Measurements from ENCODE around the gene VEZF1. TPM values are rescaled to one million over a fixed set of nuclear protein-coding genes. Genes with fewer than 3 reads are reported as not detected.

Gene VEZF1
- total and polyA plus RNA-seq, 4 donors: 18.0 to 78.9 (median 43.9) TPM

DNA sequence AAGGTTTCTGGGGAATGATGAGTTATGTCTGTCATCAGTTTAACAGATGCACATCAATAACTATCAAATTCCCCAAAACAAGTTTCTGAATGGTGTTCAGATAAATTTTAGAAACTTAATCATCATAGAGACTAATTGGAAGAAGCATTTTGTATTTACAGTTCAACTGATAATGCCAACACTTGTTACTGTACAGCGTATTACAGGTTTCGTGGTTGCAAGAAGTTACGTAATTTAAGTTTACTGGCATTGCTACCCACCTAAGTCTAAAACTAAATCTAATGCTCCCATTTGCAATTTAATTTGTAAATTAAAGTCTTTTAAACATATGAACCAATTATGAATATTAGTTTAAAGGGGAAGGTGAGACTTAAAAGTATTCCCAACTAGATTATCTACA is 16.0 kb upstream of the VEZF1 start:
- H3K36me3 ChIP-seq (ENCODE audit: control insufficient read depth in 4 of 4, insufficient read depth in 4 of 4, low read length in 4 of 4): peaks cover 6 to 52% (median 18%) of the 10 kb centered on the region in 4 donors
- DNase-seq (no peak), ATAC-seq (ENCODE audit: insufficient read depth, low FRiP score) (no peak)
- H3K9me3 ChIP-seq (ENCODE audit: control insufficient read depth in 4 of 4, insufficient read depth in 3 of 4, low read length in 3 of 4): no peaks in the 10 kb centered on the region
- no peak overlapping the region for H3K4me3 ChIP-seq
- H3K27me3 ChIP-seq (ENCODE audit: control insufficient read depth in 3 of 3, insufficient read depth in 3 of 3, low read length in 2 of 3): no peaks in the 10 kb centered on the region
- H3K4me1 ChIP-seq (ENCODE audit: control insufficient read depth in 5 of 5, insufficient read depth in 5 of 5, low read length in 5 of 5): peaks cover 2 to 37% (median 16%) of the 10 kb centered on the region in 5 donors
- no peak overlapping the region for H3K27ac ChIP-seq (ENCODE audit: low read depth in 1 of 2, low read length in 1 of 2)
- H3K9ac ChIP-seq (ENCODE audit: insufficient read depth in 1 of 2, low read length in 2 of 2): no peak overlapping the region
- TF ChIP-seq, protein P1, sequence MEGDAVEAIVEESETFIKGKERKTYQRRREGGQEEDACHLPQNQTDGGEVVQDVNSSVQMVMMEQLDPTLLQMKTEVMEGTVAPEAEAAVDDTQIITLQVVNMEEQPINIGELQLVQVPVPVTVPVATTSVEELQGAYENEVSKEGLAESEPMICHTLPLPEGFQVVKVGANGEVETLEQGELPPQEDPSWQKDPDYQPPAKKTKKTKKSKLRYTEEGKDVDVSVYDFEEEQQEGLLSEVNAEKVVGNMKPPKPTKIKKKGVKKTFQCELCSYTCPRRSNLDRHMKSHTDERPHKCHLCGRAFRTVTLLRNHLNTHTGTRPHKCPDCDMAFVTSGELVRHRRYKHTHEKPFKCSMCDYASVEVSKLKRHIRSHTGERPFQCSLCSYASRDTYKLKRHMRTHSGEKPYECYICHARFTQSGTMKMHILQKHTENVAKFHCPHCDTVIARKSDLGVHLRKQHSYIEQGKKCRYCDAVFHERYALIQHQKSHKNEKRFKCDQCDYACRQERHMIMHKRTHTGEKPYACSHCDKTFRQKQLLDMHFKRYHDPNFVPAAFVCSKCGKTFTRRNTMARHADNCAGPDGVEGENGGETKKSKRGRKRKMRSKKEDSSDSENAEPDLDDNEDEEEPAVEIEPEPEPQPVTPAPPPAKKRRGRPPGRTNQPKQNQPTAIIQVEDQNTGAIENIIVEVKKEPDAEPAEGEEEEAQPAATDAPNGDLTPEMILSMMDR (IDR thresholded peaks at IDR 0.05; ENCODE audit: control extremely low read depth, extremely low read depth): no peak
- 43 to 74% methylated on average over 3 of the region's 3 CpGs for WGBS, 2 donors

DNA sequence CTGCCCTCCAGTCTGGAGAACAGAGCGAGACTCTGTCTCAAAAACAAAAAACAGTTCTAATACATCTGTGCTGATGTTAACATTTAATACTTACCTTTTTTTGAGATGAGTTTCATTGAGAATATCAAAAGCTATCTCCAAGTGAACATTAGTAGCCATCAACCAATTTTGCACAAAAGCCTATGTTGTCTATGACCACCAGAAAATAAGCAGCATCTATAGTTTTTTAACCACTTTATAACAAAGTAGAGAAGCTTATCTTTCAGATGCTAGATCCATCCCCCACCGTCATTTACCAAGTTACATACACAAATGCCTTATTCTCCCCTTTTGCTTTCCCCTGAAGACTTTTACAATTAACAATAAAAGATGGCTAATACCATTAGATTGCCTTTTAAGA is 14.9 kb upstream of the VEZF1 start:
- H3K27me3 ChIP-seq (ENCODE audit: control insufficient read depth in 3 of 3, insufficient read depth in 3 of 3, low read length in 2 of 3): no peaks in the 10 kb centered on the region
- H3K9me3 ChIP-seq (ENCODE audit: control insufficient read depth in 4 of 4, insufficient read depth in 3 of 4, low read length in 3 of 4): no peaks in the 10 kb centered on the region
- TF ChIP-seq, protein P1 (IDR thresholded peaks at IDR 0.05; ENCODE audit: control extremely low read depth, extremely low read depth): no peak
- peaks cover 6 to 52% (median 18%) of the 10 kb centered on the region in 4 donors for H3K36me3 ChIP-seq (ENCODE audit: control insufficient read depth in 4 of 4, insufficient read depth in 4 of 4, low read length in 4 of 4)
- peaks cover 2 to 37% (median 16%) of the 10 kb centered on the region in 5 donors for H3K4me1 ChIP-seq (ENCODE audit: control insufficient read depth in 5 of 5, insufficient read depth in 5 of 5, low read length in 5 of 5)
- no peak for ATAC-seq (ENCODE audit: insufficient read depth, low FRiP score)
- DNase-seq: no peak
- H3K4me3 ChIP-seq: no peak overlapping the region
- H3K27ac ChIP-seq (ENCODE audit: low read depth in 1 of 2, low read length in 1 of 2): no peak overlapping the region
- no peak overlapping the region for H3K9ac ChIP-seq (ENCODE audit: insufficient read depth in 1 of 2, low read length in 2 of 2)
- WGBS, 2 donors: 89 to 94% methylated on average over 2 of the region's 2 CpGs

DNA sequence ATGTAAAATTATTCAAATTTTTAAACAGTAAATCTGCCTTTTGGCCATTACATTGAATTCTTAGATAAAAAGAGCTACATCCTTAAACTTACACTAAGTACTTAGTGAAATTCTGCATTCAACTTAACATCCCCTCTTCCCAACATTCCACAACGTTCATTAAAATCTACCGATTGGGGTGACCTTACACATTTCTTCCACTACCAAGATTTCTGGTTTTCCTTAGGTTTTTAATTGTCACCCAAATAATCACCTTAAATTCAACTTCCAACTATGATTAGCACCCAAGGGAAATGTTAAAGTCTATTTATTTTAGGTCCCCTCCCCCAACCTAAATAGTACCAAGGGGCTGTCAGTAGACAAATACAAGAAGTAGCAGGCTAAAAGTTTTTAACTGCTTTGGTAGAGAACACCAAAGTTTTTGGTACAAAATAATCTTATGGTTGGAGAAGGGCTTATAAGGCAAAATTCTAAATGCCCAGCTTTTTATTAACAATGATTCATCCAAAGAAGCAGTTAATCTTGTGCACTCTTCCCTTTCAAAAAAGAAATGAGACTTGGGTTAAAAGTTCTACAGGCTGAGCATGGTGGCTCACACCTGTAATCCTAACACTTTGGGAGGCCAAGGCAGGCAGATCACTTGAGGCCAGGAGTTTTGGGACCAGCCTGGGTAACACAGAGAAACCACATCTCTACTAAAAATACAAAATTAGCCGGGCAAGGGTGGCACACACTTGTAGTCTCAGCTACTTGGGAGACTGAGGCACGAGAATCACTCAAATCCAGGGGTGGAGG is 14.3 kb upstream of the VEZF1 start:
- no peak for ATAC-seq (ENCODE audit: insufficient read depth, low FRiP score)
- Histone ChIP-seq H3K4me1 (ENCODE audit: control insufficient read depth in 5 of 5, insufficient read depth in 5 of 5, low read length in 5 of 5) (peaks cover 2 to 37% (median 16%) of the 10 kb centered on the region in 5 donors), H3K9ac (ENCODE audit: insufficient read depth in 1 of 2, low read length in 2 of 2) (no peak overlapping the region), H3K9me3 (ENCODE audit: control insufficient read depth in 4 of 4, insufficient read depth in 3 of 4, low read length in 3 of 4) (no peaks in the 10 kb centered on the region), H3K4me3 (no peak overlapping the region), H3K27me3 (ENCODE audit: control insufficient read depth in 3 of 3, insufficient read depth in 3 of 3, low read length in 2 of 3) (no peaks in the 10 kb centered on the region), H3K27ac (ENCODE audit: low read depth in 1 of 2, low read length in 1 of 2) (no peak overlapping the region), H3K36me3 (ENCODE audit: control insufficient read depth in 4 of 4, insufficient read depth in 4 of 4, low read length in 4 of 4) (peaks cover 7 to 54% (median 24%) of the 10 kb centered on the region in 4 donors)
- no peak for DNase-seq
- TF ChIP-seq, protein P1 (IDR thresholded peaks at IDR 0.05; ENCODE audit: control extremely low read depth, extremely low read depth): no peak
- 71 to 79% methylated on average over 4 of the region's 4 CpGs for WGBS, 2 donors
